DMS 273 (cell line): Measurements from ENCODE around the gene XG.

Experiments
- DNase-seq: peaks from one replicate; lab custom pipeline; 2025; ENCODE audit not compliant: unreplicated experiment; lab: John Stamatoyannopoulos, UW

The XG gene

GRCh38 chrX:2862404-2862803 lies 110.6 kb downstream of the XG start:
- no peak for DNase-seq

GRCh38 chrX:2863646-2864045 lies 111.8 kb downstream of the XG start:
- DNase-seq, result no peak
